GM23338 (cell line): ENCODE data around the gene NAPB. TPM values are rescaled to one million over a fixed set of nuclear protein-coding genes. Genes with fewer than 3 reads are reported as not detected.

Experiments
- ATAC-seq: fragments of 200-7000 bp; cut with Tn5 transposase; 3 replicates; pipeline ENCODE4 v1.9.1; 2020
- DNase-seq: peaks from one replicate; pipeline ENCODE4 v3.0.0-alpha.2; 2015; ENCODE audit warnings: low spot score
- H2AFZ ChIP-seq: fragments of 200-600 bp; sonication (generic); 2 replicates; pipeline ENCODE4 v1.8.0; 2016; ENCODE audit warnings: antibody characterized with exemption, mild to moderate bottlenecking, moderate library complexity
- H3F3A ChIP-seq: fragments of 200-600 bp; sonication (generic); replicated peaks from 2 replicates; pipeline ENCODE4 v1.8.0; 2017; ENCODE audit warnings: antibody characterized with exemption, mixed run types, low read depth
- H3K27ac ChIP-seq: fragments of 200-600 bp; sonication (generic); 2 replicates; pipeline ENCODE4 v1.6.1; 2016; ENCODE audit warnings: low read depth
- H3K27me3 ChIP-seq: fragments of 200-600 bp; sonication (generic); 2 replicates; pipeline ENCODE4 v1.8.0; 2016; ENCODE audit warnings: mild to moderate bottlenecking, mixed run types, moderate library complexity; ENCODE audit not compliant: insufficient read depth
- H3K36me3 ChIP-seq: fragments of 200-600 bp; sonication (generic); 2 replicates; pipeline ENCODE4 v1.8.0; 2016; ENCODE audit warnings: mild to moderate bottlenecking; ENCODE audit not compliant: insufficient read depth
- H3K4me1 ChIP-seq: fragments of 200-600 bp; sonication (generic); 2 replicates; pipeline ENCODE4 v1.8.0; 2016; ENCODE audit warnings: mild to moderate bottlenecking, moderate library complexity; ENCODE audit not compliant: insufficient read depth
- H3K4me2 ChIP-seq: fragments of 200-600 bp; sonication (generic); 2 replicates; pipeline ENCODE4 v1.7.1; 2017; ENCODE audit warnings: mixed run types
- H3K4me3 ChIP-seq: fragments of 200-600 bp; sonication (generic); 2 replicates; pipeline ENCODE4 v1.6.1; 2016; ENCODE audit warnings: mixed run types
- H3K79me2 ChIP-seq: fragments of 200-600 bp; sonication (generic); replicated peaks from 2 replicates; pipeline ENCODE4 v1.8.0; 2017; ENCODE audit warnings: mild to moderate bottlenecking; ENCODE audit not compliant: insufficient read depth
- H3K9me2 ChIP-seq: fragments of 200-600 bp; sonication (generic); 2 replicates; pipeline ENCODE4 v1.8.0; 2017; ENCODE audit not compliant: insufficient read depth
- H4K20me1 ChIP-seq: fragments of 200-600 bp; sonication (generic); replicated peaks from 2 replicates; pipeline ENCODE4 v1.8.0; 2017; ENCODE audit warnings: mild to moderate bottlenecking; ENCODE audit not compliant: insufficient read depth
- H3K27ac Mint-ChIP-seq: 2 replicates; pipeline ENCODE4 v1.8.0; 2020; ENCODE audit warnings: inconsistent platforms, mild to moderate bottlenecking, moderate library complexity, mixed read lengths
- H3K27me3 Mint-ChIP-seq: 3 replicates; pipeline ENCODE4 v1.8.0; 2022; ENCODE audit warnings: low read depth, mild to moderate bottlenecking, moderate library complexity, mixed read lengths, inconsistent platforms; ENCODE audit not compliant: insufficient read depth, poor library complexity
- H3K36me3 Mint-ChIP-seq: 3 replicates; pipeline ENCODE4 v1.8.0; 2021; ENCODE audit warnings: low read depth, mild to moderate bottlenecking, inconsistent platforms, moderate library complexity, mixed read lengths
- H3K4me1 Mint-ChIP-seq: 3 replicates; pipeline ENCODE4 v1.8.0; 2020; ENCODE audit warnings: mild to moderate bottlenecking, inconsistent platforms, mixed read lengths
- H3K4me3 Mint-ChIP-seq: 3 replicates; pipeline ENCODE4 v1.8.0; 2021; ENCODE audit warnings: moderate library complexity, mild to moderate bottlenecking, inconsistent platforms, mixed read lengths
- H3K9me3 Mint-ChIP-seq: 3 replicates; pipeline ENCODE4 v1.8.0; 2020; ENCODE audit warnings: moderate library complexity, mild to moderate bottlenecking, inconsistent platforms, mixed read lengths
- CREB1 ChIP-seq: fragments of 250-450 bp; sonication (Bioruptor Pico); IDR thresholded peaks from 2 replicates; pipeline ENCODE4 v1.5.0; 2020; ENCODE audit warnings: low read depth, mild to moderate bottlenecking, moderate library complexity
- EZH2 ChIP-seq: fragments of 200-600 bp; sonication (generic); IDR thresholded peaks from one replicate; pipeline ENCODE4 v1.8.0; 2017; ENCODE audit warnings: antibody characterized with exemption, mild to moderate bottlenecking, low read depth; ENCODE audit not compliant: unreplicated experiment
- EZH2phosphoT487 ChIP-seq: fragments of 200-600 bp; sonication (generic); IDR thresholded peaks from one replicate; pipeline ENCODE4 v1.8.1; 2018; ENCODE audit warnings: antibody characterized with exemption; ENCODE audit not compliant: unreplicated experiment
- JUNB ChIP-seq: IDR thresholded peaks from one replicate; pipeline ENCODE4 v1.6.1; 2016; ENCODE audit warnings: antibody characterized with exemption; ENCODE audit not compliant: unreplicated experiment
- NANOG ChIP-seq: IDR thresholded peaks from 2 replicates; pipeline ENCODE4 v1.6.1; 2016; ENCODE audit warnings: antibody characterized with exemption, borderline replicate concordance
- POLR2AphosphoS5 ChIP-seq: IDR thresholded peaks from 2 replicates; pipeline ENCODE4 v1.6.1; 2016; ENCODE audit warnings: antibody characterized with exemption, low read depth
- STAT1 ChIP-seq: IDR thresholded peaks from one replicate; pipeline ENCODE4 v1.6.1; 2016; ENCODE audit warnings: antibody characterized with exemption; ENCODE audit not compliant: unreplicated experiment
- ZNF114 ChIP-seq: fragments of 250-450 bp; sonication (Bioruptor Pico); IDR thresholded peaks from 2 replicates; pipeline ENCODE4 v1.5.0; 2020; ENCODE audit warnings: mild to moderate bottlenecking, moderate library complexity
- ZNF331 ChIP-seq: fragments of 250-450 bp; sonication (Bioruptor Pico); IDR thresholded peaks from 2 replicates; pipeline ENCODE4 v1.5.0; 2020; ENCODE audit warnings: low read depth, mild to moderate bottlenecking, moderate library complexity
- polyA plus RNA-seq: library from polyadenylated mRNA; unstranded; fragments of >200 nt; fragmentation: Nextera tagmentation; extraction: Ambion mirVana; gene quantifications from 2 replicates; pipeline ENCODE4 v1.2.1, GENCODE V29; 2016
- total RNA-seq: library from RNA; depleted of rRNA; stranded (reverse); fragments of >200 nt; shearing (Covaris generic); gene quantifications from 2 replicates; pipeline ENCODE4 v1.2.3, GENCODE V29; 2014
- TF ChIP-seq, protein P1 (sequence below): IDR thresholded peaks from 2 replicates; pipeline ENCODE4 v1.6.1; 2016; ENCODE audit warnings: antibody characterized with exemption
- TF ChIP-seq, protein P2 (sequence below), 2 experiments: fragments of 200-600 bp in 1 of 2; sonication (generic) in 1 of 2; conservative IDR thresholded peaks; 2 replicates each; pipeline versions ENCODE4 v1.5.1 to v1.6.1; 2016 to 2017; ENCODE audit warnings: antibody characterized with exemption in 2 of 2, low read depth in 2 of 2, mild to moderate bottlenecking in 2 of 2, moderate library complexity in 1 of 2
- TF ChIP-seq, protein P3 (sequence below): fragments of 250-450 bp; sonication (Bioruptor Pico); IDR thresholded peaks from 2 replicates; pipeline ENCODE4 v1.5.0; 2020; ENCODE audit warnings: mild to moderate bottlenecking, moderate library complexity
- TF ChIP-seq, protein P4 (sequence below): IDR thresholded peaks from one replicate; pipeline ENCODE4 v1.6.1; 2018; ENCODE audit warnings: antibody characterized with exemption; ENCODE audit not compliant: unreplicated experiment

The NAPB gene
- total and polyA plus RNA-seq, 2 experiments from 2014 or later: 7.3 to 18.1 TPM

DNA sequence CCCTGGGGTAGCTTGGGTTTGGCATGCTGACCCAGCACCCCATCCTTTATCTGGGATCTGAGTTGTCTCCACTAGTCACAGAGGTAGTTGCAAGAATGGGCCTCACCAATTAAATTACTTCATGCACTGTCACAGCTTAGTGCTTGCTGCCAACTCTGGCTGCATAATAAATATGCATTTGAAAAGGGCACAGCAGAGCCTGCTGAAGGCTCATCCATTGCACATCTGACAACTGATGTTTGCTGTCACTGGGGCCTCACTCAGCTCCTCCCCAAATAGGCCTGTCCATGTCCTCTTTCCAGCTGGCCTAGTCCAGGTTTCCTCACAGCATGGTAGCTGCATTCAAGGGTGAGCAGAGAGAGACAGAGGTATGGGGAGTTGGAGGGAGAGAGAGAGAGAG, 84.0 kb downstream of the NAPB start:
- Mint-ChIP-seq H3K9me3 (no peaks in the 10 kb centered on the region), H3K36me3 (no peaks in the 10 kb centered on the region), H3K27me3 (no peaks in the 10 kb centered on the region), H3K4me3 (no peak overlapping the region), H3K27ac (no peak overlapping the region), H3K4me1 (peaks cover 9% of the 10 kb centered on the region)
- Histone ChIP-seq H3K27me3 (no peaks in the 10 kb centered on the region), H3F3A (no peaks in the 10 kb centered on the region), H3K9me2 (no peaks in the 10 kb centered on the region), H3K36me3 (no peaks in the 10 kb centered on the region), H3K79me2 (no peaks in the 10 kb centered on the region), H2AFZ (no peak overlapping the region), H3K27ac (no peak overlapping the region), H4K20me1 (no peaks in the 10 kb centered on the region), H3K4me2 (no peak overlapping the region), H3K4me1 (no peaks in the 10 kb centered on the region), H3K4me3 (no peak overlapping the region)
- ATAC-seq (no peak), DNase-seq (no peak)
- TF ChIP-seq, protein P1, sequence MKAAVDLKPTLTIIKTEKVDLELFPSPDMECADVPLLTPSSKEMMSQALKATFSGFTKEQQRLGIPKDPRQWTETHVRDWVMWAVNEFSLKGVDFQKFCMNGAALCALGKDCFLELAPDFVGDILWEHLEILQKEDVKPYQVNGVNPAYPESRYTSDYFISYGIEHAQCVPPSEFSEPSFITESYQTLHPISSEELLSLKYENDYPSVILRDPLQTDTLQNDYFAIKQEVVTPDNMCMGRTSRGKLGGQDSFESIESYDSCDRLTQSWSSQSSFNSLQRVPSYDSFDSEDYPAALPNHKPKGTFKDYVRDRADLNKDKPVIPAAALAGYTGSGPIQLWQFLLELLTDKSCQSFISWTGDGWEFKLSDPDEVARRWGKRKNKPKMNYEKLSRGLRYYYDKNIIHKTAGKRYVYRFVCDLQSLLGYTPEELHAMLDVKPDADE: no peak
- TF ChIP-seq, protein P2, sequence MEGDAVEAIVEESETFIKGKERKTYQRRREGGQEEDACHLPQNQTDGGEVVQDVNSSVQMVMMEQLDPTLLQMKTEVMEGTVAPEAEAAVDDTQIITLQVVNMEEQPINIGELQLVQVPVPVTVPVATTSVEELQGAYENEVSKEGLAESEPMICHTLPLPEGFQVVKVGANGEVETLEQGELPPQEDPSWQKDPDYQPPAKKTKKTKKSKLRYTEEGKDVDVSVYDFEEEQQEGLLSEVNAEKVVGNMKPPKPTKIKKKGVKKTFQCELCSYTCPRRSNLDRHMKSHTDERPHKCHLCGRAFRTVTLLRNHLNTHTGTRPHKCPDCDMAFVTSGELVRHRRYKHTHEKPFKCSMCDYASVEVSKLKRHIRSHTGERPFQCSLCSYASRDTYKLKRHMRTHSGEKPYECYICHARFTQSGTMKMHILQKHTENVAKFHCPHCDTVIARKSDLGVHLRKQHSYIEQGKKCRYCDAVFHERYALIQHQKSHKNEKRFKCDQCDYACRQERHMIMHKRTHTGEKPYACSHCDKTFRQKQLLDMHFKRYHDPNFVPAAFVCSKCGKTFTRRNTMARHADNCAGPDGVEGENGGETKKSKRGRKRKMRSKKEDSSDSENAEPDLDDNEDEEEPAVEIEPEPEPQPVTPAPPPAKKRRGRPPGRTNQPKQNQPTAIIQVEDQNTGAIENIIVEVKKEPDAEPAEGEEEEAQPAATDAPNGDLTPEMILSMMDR (conservative IDR thresholded peaks at IDR 0.05; ENCODE audit: low read depth in 2 of 2): no peak
- TF ChIP-seq EZH2phosphoT487 (no peak), ZNF114 (CRISPR knock-in tag) (no peak), EZH2 (no peak), NANOG (no peak), STAT1 (no peak), JUNB (no peak), POLR2AphosphoS5 (no peak), ZNF331 (CRISPR knock-in tag) (no peak), CREB1 (CRISPR knock-in tag) (no peak)
- TF ChIP-seq, protein P3, sequence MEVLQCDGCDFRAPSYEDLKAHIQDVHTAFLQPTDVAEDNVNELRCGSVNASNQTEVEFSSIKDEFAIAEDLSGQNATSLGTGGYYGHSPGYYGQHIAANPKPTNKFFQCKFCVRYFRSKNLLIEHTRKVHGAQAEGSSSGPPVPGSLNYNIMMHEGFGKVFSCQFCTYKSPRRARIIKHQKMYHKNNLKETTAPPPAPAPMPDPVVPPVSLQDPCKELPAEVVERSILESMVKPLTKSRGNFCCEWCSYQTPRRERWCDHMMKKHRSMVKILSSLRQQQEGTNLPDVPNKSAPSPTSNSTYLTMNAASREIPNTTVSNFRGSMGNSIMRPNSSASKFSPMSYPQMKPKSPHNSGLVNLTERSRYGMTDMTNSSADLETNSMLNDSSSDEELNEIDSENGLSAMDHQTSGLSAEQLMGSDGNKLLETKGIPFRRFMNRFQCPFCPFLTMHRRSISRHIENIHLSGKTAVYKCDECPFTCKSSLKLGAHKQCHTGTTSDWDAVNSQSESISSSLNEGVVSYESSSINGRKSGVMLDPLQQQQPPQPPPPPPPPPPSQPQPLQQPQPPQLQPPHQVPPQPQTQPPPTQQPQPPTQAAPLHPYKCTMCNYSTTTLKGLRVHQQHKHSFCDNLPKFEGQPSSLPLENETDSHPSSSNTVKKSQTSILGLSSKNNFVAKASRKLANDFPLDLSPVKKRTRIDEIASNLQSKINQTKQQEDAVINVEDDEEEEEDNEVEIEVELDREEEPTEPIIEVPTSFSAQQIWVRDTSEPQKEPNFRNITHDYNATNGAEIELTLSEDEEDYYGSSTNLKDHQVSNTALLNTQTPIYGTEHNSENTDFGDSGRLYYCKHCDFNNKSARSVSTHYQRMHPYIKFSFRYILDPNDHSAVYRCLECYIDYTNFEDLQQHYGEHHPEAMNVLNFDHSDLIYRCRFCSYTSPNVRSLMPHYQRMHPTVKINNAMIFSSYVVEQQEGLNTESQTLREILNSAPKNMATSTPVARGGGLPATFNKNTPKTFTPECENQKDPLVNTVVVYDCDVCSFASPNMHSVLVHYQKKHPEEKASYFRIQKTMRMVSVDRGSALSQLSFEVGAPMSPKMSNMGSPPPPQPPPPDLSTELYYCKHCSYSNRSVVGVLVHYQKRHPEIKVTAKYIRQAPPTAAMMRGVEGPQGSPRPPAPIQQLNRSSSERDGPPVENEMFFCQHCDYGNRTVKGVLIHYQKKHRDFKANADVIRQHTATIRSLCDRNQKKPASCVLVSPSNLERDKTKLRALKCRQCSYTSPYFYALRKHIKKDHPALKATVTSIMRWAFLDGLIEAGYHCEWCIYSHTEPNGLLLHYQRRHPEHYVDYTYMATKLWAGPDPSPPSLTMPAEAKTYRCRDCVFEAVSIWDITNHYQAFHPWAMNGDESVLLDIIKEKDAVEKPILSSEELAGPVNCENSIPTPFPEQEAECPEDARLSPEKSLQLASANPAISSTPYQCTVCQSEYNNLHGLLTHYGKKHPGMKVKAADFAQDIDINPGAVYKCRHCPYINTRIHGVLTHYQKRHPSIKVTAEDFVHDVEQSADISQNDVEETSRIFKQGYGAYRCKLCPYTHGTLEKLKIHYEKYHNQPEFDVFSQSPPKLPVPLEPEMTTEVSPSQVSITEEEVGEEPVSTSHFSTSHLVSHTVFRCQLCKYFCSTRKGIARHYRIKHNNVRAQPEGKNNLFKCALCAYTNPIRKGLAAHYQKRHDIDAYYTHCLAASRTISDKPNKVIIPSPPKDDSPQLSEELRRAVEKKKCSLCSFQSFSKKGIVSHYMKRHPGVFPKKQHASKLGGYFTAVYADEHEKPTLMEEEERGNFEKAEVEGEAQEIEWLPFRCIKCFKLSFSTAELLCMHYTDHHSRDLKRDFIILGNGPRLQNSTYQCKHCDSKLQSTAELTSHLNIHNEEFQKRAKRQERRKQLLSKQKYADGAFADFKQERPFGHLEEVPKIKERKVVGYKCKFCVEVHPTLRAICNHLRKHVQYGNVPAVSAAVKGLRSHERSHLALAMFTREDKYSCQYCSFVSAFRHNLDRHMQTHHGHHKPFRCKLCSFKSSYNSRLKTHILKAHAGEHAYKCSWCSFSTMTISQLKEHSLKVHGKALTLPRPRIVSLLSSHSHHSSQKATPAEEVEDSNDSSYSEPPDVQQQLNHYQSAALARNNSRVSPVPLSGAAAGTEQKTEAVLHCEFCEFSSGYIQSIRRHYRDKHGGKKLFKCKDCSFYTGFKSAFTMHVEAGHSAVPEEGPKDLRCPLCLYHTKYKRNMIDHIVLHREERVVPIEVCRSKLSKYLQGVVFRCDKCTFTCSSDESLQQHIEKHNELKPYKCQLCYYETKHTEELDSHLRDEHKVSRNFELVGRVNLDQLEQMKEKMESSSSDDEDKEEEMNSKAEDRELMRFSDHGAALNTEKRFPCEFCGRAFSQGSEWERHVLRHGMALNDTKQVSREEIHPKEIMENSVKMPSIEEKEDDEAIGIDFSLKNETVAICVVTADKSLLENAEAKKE: no peak
- TF ChIP-seq, protein P4, sequence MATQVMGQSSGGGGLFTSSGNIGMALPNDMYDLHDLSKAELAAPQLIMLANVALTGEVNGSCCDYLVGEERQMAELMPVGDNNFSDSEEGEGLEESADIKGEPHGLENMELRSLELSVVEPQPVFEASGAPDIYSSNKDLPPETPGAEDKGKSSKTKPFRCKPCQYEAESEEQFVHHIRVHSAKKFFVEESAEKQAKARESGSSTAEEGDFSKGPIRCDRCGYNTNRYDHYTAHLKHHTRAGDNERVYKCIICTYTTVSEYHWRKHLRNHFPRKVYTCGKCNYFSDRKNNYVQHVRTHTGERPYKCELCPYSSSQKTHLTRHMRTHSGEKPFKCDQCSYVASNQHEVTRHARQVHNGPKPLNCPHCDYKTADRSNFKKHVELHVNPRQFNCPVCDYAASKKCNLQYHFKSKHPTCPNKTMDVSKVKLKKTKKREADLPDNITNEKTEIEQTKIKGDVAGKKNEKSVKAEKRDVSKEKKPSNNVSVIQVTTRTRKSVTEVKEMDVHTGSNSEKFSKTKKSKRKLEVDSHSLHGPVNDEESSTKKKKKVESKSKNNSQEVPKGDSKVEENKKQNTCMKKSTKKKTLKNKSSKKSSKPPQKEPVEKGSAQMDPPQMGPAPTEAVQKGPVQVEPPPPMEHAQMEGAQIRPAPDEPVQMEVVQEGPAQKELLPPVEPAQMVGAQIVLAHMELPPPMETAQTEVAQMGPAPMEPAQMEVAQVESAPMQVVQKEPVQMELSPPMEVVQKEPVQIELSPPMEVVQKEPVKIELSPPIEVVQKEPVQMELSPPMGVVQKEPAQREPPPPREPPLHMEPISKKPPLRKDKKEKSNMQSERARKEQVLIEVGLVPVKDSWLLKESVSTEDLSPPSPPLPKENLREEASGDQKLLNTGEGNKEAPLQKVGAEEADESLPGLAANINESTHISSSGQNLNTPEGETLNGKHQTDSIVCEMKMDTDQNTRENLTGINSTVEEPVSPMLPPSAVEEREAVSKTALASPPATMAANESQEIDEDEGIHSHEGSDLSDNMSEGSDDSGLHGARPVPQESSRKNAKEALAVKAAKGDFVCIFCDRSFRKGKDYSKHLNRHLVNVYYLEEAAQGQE: no peak
